GM20000 (cell line): ENCODE data around the gene MCM7.

ENCODE experiments used
- DNase-seq: peaks from one replicate; pipeline ENCODE4 v3.0.0; 2012; ENCODE audit warnings: low spot score
- CTCF ChIP-seq: IDR thresholded peaks from 2 replicates; pipeline ENCODE4 v1.5.1; 2012; ENCODE audit warnings: mild to moderate bottlenecking, control low read depth; ENCODE audit errors: extremely low read depth, missing control alignments

Gene MCM7

GRCh38 chr7:100074841-100075240 is 26.4 kb downstream of the MCM7 start:
- no peak for TF ChIP-seq CTCF
- DNase-seq, result no peak

- DNase-seq, result no peak
- TF ChIP-seq CTCF, result no peak
Observed at GRCh38 chr7:100072462-100072861, 28.7 kb downstream of the MCM7 start.

- TF ChIP-seq CTCF, result no peak
- DNase-seq, result no peak
Observed at GRCh38 chr7:100071018-100071723, 30.0 kb downstream of the MCM7 start.

GRCh38 chr7:100069991-100070390 is 31.2 kb downstream of the MCM7 start:
- no peak for DNase-seq
- TF ChIP-seq CTCF, result no peak

- no peak for TF ChIP-seq CTCF
- no peak for DNase-seq
Observed at GRCh38 chr7:100066953-100067352, 34.2 kb downstream of the MCM7 start.

GRCh38 chr7:100065452-100066186 is 35.6 kb downstream of the MCM7 start:
- no peak for DNase-seq
- TF ChIP-seq CTCF, result no peak

GRCh38 chr7:100064162-100064561 is 37.0 kb downstream of the MCM7 start:
- TF ChIP-seq CTCF, result no peak
- DNase-seq, result no peak
